Fibroblast of lung (primary cell): Measurements from ENCODE around the gene FBXO5. TPM values are rescaled to one million over a fixed set of nuclear protein-coding genes. Genes with fewer than 3 reads are reported as not detected.

ENCODE experiments used
- DNase-seq, 2 donors: peaks; one replicate each; pipeline versions ENCODE4 v3.0.0 to v3.0.0-alpha.2; 2010; ENCODE audit warnings: low read depth in 2 of 2
- H2AFZ ChIP-seq: 2 replicates; pipeline ENCODE4 v1.5.1; 2012; ENCODE audit warnings: low read length, control low read depth, inconsistent platforms
- H3K27ac ChIP-seq: 2 replicates; pipeline ENCODE4 v1.5.1; 2011; ENCODE audit warnings: low read length, control low read depth; ENCODE audit not compliant: insufficient read depth
- H3K27me3 ChIP-seq: 2 replicates; pipeline ENCODE4 v1.5.1; 2011; ENCODE audit warnings: mild to moderate bottlenecking, low read length; ENCODE audit not compliant: control insufficient read depth, insufficient read depth
- H3K36me3 ChIP-seq: 2 replicates; pipeline ENCODE4 v1.5.1; 2011; ENCODE audit warnings: low read length; ENCODE audit not compliant: control insufficient read depth, insufficient read depth
- H3K4me1 ChIP-seq: 2 replicates; pipeline ENCODE4 v1.5.1; 2011; ENCODE audit warnings: low read length; ENCODE audit not compliant: control insufficient read depth, insufficient read depth; ENCODE audit errors: extremely low read depth
- H3K4me2 ChIP-seq: 2 replicates; pipeline ENCODE4 v1.5.1; 2011; ENCODE audit warnings: low read length, control low read depth; ENCODE audit not compliant: insufficient read depth; ENCODE audit errors: extremely low read depth
- H3K4me3 ChIP-seq, 4 experiments: fragments of 200-600 bp in 1 of 4; sonication (generic) in 1 of 4; replicated peaks in 1 of 4; 2 replicates each; pipeline ENCODE4 v1.5.1; 2011 to 2016; ENCODE audit warnings: low read length in 4 of 4, low read depth in 3 of 4, mild to moderate bottlenecking in 3 of 4, control low read depth in 2 of 4, inconsistent platforms in 1 of 4, mixed read lengths in 1 of 4; ENCODE audit not compliant: insufficient read depth in 1 of 4; ENCODE audit errors: control extremely low read depth in 1 of 4
- H3K79me2 ChIP-seq: 2 replicates; pipeline ENCODE4 v1.5.1; 2012; ENCODE audit warnings: mild to moderate bottlenecking, low read length, inconsistent platforms; ENCODE audit not compliant: control insufficient read depth, insufficient read depth
- H3K9ac ChIP-seq: 2 replicates; pipeline ENCODE4 v1.5.1; 2011; ENCODE audit warnings: mild to moderate bottlenecking, low read length, control low read depth; ENCODE audit not compliant: insufficient read depth
- H3K9me3 ChIP-seq: 2 replicates; pipeline ENCODE4 v1.5.1; 2012; ENCODE audit warnings: low read depth, low read length; ENCODE audit not compliant: control insufficient read depth, insufficient read depth
- H4K20me1 ChIP-seq: 2 replicates; pipeline ENCODE4 v1.5.1; 2011; ENCODE audit warnings: low read length; ENCODE audit not compliant: control insufficient read depth, insufficient read depth; ENCODE audit errors: extremely low read depth
- EZH2 ChIP-seq: IDR thresholded peaks from 2 replicates; pipeline ENCODE4 v1.5.1; 2012; ENCODE audit warnings: low read length, control low read depth, mild to moderate bottlenecking; ENCODE audit errors: missing control alignments
- polyA plus RNA-seq, 2 donors: library from polyadenylated mRNA; depleted of rRNA in 1 of 2; stranded (reverse) in 1 of 2; unstranded in 1 of 2; fragments of >200 nt; gene quantifications; 2 replicates each; pipeline ENCODE4 v1.2.1, GENCODE V29; 2011 to 2012; ENCODE audit warnings: missing spikeins in 1 of 2
- total RNA-seq: library from RNA; depleted of rRNA; stranded (reverse); fragments of >200 nt; gene quantifications from 2 replicates; pipeline ENCODE4 v1.2.1, GENCODE V29; 2014
- TF ChIP-seq, protein P1 (sequence below), 2 donors: IDR thresholded peaks in 1 of 2; conservative IDR thresholded peaks in 1 of 2; 1 replicate in 1 of 2; 2 replicates in 1 of 2; pipeline ENCODE4 v1.5.1; 2011 to 2012; ENCODE audit warnings: low read length in 2 of 2, control low read depth in 1 of 2, inconsistent platforms in 1 of 2, low read depth in 1 of 2, mild to moderate bottlenecking in 1 of 2

FBXO5 gene
- total and polyA plus RNA-seq, 2 donors (not counting 1 experiment from before 2014, with no cell fraction given) = 8.4 to 11.7 TPM

DNA sequence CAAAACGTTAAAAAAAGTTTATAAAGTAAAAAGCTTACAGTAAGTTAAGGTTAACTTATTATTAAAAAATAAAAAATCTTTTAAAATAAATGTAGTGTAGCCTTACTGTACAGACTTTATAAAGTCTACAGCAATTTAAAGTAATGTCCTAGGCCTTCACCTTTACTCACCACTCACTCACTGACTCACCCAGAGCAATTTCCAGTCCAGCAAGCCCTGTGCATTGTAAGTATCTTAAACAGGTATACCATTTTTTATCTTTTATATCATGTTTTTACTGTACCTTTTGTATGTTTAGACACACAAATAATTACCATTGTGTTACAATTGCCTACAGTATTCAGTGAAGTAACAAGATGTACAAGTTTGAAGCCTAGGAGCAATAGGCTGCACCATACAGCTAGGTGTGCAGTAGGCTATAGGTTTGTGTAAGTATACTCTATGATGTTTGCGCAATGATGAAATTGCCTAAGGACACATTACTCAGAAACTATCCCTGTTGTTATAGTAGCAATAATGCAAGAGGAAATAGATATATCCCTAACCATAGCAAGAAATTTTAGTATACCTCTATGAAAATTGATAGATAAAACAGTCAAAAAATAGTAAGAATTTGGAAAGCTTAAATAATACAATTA lies 39.5 kb downstream of the FBXO5 start:
- Histone ChIP-seq H3K4me2 (no peak overlapping the region), H3K36me3 (no peaks in the 10 kb centered on the region), H3K27ac (no peak overlapping the region), H3K79me2 (no peaks in the 10 kb centered on the region), H3K27me3 (no peaks in the 10 kb centered on the region), H3K4me3 (no peak overlapping the region), H3K9me3 (no peaks in the 10 kb centered on the region), H3K4me1 (no peaks in the 10 kb centered on the region), H3K9ac (no peak overlapping the region), H2AFZ (no peak overlapping the region), H4K20me1 (no peaks in the 10 kb centered on the region)
- DNase-seq = no peak
- TF ChIP-seq, protein P1, sequence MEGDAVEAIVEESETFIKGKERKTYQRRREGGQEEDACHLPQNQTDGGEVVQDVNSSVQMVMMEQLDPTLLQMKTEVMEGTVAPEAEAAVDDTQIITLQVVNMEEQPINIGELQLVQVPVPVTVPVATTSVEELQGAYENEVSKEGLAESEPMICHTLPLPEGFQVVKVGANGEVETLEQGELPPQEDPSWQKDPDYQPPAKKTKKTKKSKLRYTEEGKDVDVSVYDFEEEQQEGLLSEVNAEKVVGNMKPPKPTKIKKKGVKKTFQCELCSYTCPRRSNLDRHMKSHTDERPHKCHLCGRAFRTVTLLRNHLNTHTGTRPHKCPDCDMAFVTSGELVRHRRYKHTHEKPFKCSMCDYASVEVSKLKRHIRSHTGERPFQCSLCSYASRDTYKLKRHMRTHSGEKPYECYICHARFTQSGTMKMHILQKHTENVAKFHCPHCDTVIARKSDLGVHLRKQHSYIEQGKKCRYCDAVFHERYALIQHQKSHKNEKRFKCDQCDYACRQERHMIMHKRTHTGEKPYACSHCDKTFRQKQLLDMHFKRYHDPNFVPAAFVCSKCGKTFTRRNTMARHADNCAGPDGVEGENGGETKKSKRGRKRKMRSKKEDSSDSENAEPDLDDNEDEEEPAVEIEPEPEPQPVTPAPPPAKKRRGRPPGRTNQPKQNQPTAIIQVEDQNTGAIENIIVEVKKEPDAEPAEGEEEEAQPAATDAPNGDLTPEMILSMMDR (conservative IDR thresholded peaks at IDR 0.05 in 1 of 2, IDR thresholded peaks at IDR 0.05 in 1 of 2; ENCODE audit: low read depth in 1 of 2, low read length in 2 of 2) = no peak
- TF ChIP-seq EZH2 = no peak

DNA sequence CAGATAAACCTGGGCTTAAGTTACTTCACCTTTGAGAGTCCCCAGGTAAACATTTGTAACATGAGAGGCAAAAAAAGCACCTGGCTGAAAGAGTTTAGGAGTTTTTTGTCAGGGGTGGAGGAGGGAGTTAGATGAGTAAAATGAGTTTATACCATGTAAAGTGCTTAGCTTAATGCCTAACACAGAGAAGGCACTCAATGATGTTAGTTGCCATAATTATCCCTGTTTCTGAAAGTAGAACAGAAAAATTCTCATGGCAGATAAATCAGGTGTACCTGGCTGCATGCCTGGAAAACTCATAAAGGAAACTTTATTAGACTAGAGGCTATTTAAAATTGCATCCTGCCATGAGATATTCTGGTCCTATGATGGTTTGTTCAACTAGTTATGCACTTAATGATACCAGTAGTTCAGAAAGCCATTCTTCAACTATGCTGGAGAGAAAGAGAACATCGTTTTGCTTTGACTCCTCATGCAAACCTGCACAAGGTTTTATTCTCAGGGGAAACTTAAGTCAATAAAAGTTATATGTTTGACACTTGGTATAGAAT lies 40.4 kb downstream of the FBXO5 start:
- no peaks in the 10 kb centered on the region for H3K9me3 ChIP-seq
- H3K79me2 ChIP-seq = no peaks in the 10 kb centered on the region
- no peak overlapping the region for H3K4me3 ChIP-seq
- no peaks in the 10 kb centered on the region for H3K36me3 ChIP-seq
- TF ChIP-seq, protein P1 (conservative IDR thresholded peaks at IDR 0.05 in 1 of 2, IDR thresholded peaks at IDR 0.05 in 1 of 2; ENCODE audit: low read depth in 1 of 2, low read length in 2 of 2) = no peak
- TF ChIP-seq EZH2 = no peak
- no peaks in the 10 kb centered on the region for H4K20me1 ChIP-seq
- no peak for DNase-seq
- no peak overlapping the region for H3K27ac ChIP-seq
- H3K9ac ChIP-seq = no peak overlapping the region
- no peak overlapping the region for H3K4me2 ChIP-seq
- no peak overlapping the region for H2AFZ ChIP-seq
- no peaks in the 10 kb centered on the region for H3K4me1 ChIP-seq
- no peaks in the 10 kb centered on the region for H3K27me3 ChIP-seq

DNA sequence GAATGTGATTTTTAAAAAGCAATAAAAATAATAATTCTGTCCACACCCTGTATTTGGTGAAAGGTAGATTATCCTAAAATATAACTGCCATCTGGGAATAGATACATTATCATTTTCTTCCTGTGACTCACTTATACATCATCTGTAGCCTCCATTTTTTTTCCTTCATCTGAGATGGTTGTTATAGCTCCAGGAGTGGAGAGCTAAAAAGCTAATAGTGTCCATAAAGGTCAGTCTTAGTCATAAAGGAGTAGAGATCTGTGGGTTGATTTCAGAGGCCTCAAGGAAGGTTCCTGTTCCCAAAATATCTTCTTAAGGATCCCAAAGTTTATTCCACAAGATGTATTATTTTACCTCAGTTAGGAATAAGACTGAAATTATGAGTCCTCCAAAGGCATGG lies 41.1 kb downstream of the FBXO5 start:
- DNase-seq = no peak
- TF ChIP-seq EZH2 = no peak
- TF ChIP-seq, protein P1 (conservative IDR thresholded peaks at IDR 0.05 in 1 of 2, IDR thresholded peaks at IDR 0.05 in 1 of 2; ENCODE audit: low read depth in 1 of 2, low read length in 2 of 2) = no peak
- Histone ChIP-seq H2AFZ (no peak overlapping the region), H3K9ac (no peak overlapping the region), H3K79me2 (no peaks in the 10 kb centered on the region), H3K27ac (no peak overlapping the region), H3K4me1 (no peaks in the 10 kb centered on the region), H3K4me3 (no peak overlapping the region), H4K20me1 (no peaks in the 10 kb centered on the region), H3K36me3 (no peaks in the 10 kb centered on the region), H3K4me2 (no peak overlapping the region), H3K9me3 (no peaks in the 10 kb centered on the region), H3K27me3 (no peaks in the 10 kb centered on the region)
